HEK293 (cell line): ENCODE results near the gene SLC34A3.

Experiments used
- CTCF ChIA-PET: fragments of 350-600 bp; formaldehyde crosslinking; extraction: SDS; loops from one replicate; lab custom pipeline; 2021; ENCODE audit warnings: antibody characterized with exemption; lab: Yijun Ruan, JAX
- POLR2A ChIA-PET: fragments of 300-600 bp; formaldehyde crosslinking; extraction: SDS; loops from one replicate; lab custom pipeline; 2020; ENCODE audit warnings: antibody characterized with exemption, inconsistent platforms; lab: Yijun Ruan, JAX
- H3K27ac ChIP-seq: fragments of 200-500 bp; sonication (Bioruptor generic); 2 replicates; pipeline ENCODE4 v1.5.1; 2014; ENCODE audit warnings: low read depth, low read length, control low read depth, inconsistent platforms; ENCODE audit errors: extremely low read depth
- H3K36me3 ChIP-seq, 2 experiments: fragments of 200-500 bp in 1 of 2; sonication (Bioruptor generic) in 1 of 2; 1 replicate in 1 of 2; 2 replicates in 1 of 2; pipeline ENCODE4 v1.5.1; 2014 to 2017; ENCODE audit warnings: inconsistent platforms in 2 of 2, low read length in 2 of 2; ENCODE audit not compliant: control insufficient read depth in 2 of 2, insufficient read depth in 1 of 2
- H3K4me1 ChIP-seq: fragments of 200-500 bp; sonication (Bioruptor generic); 2 replicates; pipeline ENCODE4 v1.5.1; 2014; ENCODE audit warnings: mild to moderate bottlenecking, low read length, inconsistent platforms; ENCODE audit not compliant: control insufficient read depth, insufficient read depth
- H3K4me3 ChIP-seq: 2 replicates; pipeline ENCODE4 v1.5.1; 2011; ENCODE audit warnings: low read depth, mild to moderate bottlenecking, control low read depth, low read length, moderate library complexity
- H3K9me3 ChIP-seq: fragments of 200-500 bp; sonication (Bioruptor generic); 2 replicates; pipeline ENCODE4 v1.5.1; 2014; ENCODE audit warnings: low read depth, low read length, inconsistent platforms; ENCODE audit not compliant: control insufficient read depth, insufficient read depth
- GLIS1 ChIP-seq: fragments of 450-650 bp; formaldehyde crosslinking; IDR thresholded peaks from 2 replicates; pipeline ENCODE4 v1.5.1; 2016; ENCODE audit warnings: missing biosample characterization, missing genetic modification characterization
- MYNN ChIP-seq: fragments of 450-650 bp; formaldehyde crosslinking; IDR thresholded peaks from 2 replicates; pipeline ENCODE4 v1.5.1; 2016; ENCODE audit warnings: missing biosample characterization, missing genetic modification characterization, borderline replicate concordance
- SCRT2 ChIP-seq: fragments of 450-650 bp; formaldehyde crosslinking; IDR thresholded peaks from 2 replicates; pipeline ENCODE4 v1.5.1; 2016; ENCODE audit warnings: missing biosample characterization, missing genetic modification characterization
- ZBTB1 ChIP-seq: fragments of 450-650 bp; formaldehyde crosslinking; IDR thresholded peaks from 2 replicates; pipeline ENCODE4 v1.5.1; 2016; ENCODE audit warnings: missing biosample characterization, missing genetic modification characterization
- ZNF112 ChIP-seq: fragments of 450-650 bp; formaldehyde crosslinking; IDR thresholded peaks from 2 replicates; pipeline ENCODE4 v1.5.0; 2017; ENCODE audit warnings: missing biosample characterization, missing genetic modification characterization
- ZNF138 ChIP-seq: fragments of 450-650 bp; formaldehyde crosslinking; IDR thresholded peaks from 2 replicates; pipeline ENCODE4 v1.5.1; 2016; ENCODE audit warnings: missing biosample characterization, missing genetic modification characterization, borderline replicate concordance
- ZNF214 ChIP-seq: fragments of 450-650 bp; formaldehyde crosslinking; IDR thresholded peaks from 2 replicates; pipeline ENCODE4 v1.5.1; 2017; ENCODE audit warnings: missing biosample characterization, mild to moderate bottlenecking, missing genetic modification characterization, borderline replicate concordance
- ZNF302 ChIP-seq: fragments of 450-650 bp; formaldehyde crosslinking; IDR thresholded peaks from 2 replicates; pipeline ENCODE4 v1.5.1; 2016; ENCODE audit warnings: missing biosample characterization, missing genetic modification characterization, low read depth
- ZNF514 ChIP-seq: fragments of 450-650 bp; formaldehyde crosslinking; IDR thresholded peaks from 2 replicates; pipeline ENCODE4 v1.5.1; 2016; ENCODE audit warnings: missing biosample characterization, missing genetic modification characterization
- ZNF558 ChIP-seq: fragments of 450-650 bp; formaldehyde crosslinking; IDR thresholded peaks from 2 replicates; pipeline ENCODE4 v1.5.1; 2016; ENCODE audit warnings: missing biosample characterization, missing genetic modification characterization
- ZNF561 ChIP-seq: fragments of 450-650 bp; IDR thresholded peaks from 2 replicates; pipeline ENCODE4 v1.5.1; 2018; ENCODE audit warnings: missing biosample characterization, missing genetic modification characterization, borderline replicate concordance
- ZNF621 ChIP-seq: fragments of 450-650 bp; formaldehyde crosslinking; IDR thresholded peaks from 2 replicates; pipeline ENCODE4 v1.5.1; 2017; ENCODE audit warnings: missing biosample characterization, missing genetic modification characterization
- ZNF624 ChIP-seq: fragments of 450-650 bp; formaldehyde crosslinking; IDR thresholded peaks from 2 replicates; pipeline ENCODE4 v1.5.1; 2017; ENCODE audit warnings: missing biosample characterization, missing genetic modification characterization
- ZNF707 ChIP-seq: fragments of 450-650 bp; formaldehyde crosslinking; IDR thresholded peaks from 2 replicates; pipeline ENCODE4 v1.5.1; 2016; ENCODE audit warnings: missing biosample characterization, missing genetic modification characterization
- ZNF777 ChIP-seq: fragments of 450-650 bp; formaldehyde crosslinking; IDR thresholded peaks from 2 replicates; pipeline ENCODE4 v1.5.1; 2017; ENCODE audit warnings: missing biosample characterization, missing genetic modification characterization, borderline replicate concordance
- ZNF785 ChIP-seq: fragments of 450-650 bp; formaldehyde crosslinking; IDR thresholded peaks from 2 replicates; pipeline ENCODE4 v1.5.1; 2016; ENCODE audit warnings: missing biosample characterization, missing genetic modification characterization
- TF ChIP-seq, protein P1 (sequence below): fragments of 450-650 bp; formaldehyde crosslinking; IDR thresholded peaks from 2 replicates; pipeline ENCODE4 v1.5.1; 2016; ENCODE audit warnings: missing biosample characterization, missing genetic modification characterization
- TF ChIP-seq, protein P2 (sequence below): fragments of 450-650 bp; formaldehyde crosslinking; IDR thresholded peaks from 2 replicates; pipeline ENCODE4 v1.5.1; 2016; ENCODE audit warnings: missing biosample characterization, missing genetic modification characterization
- TF ChIP-seq, protein P3 (sequence below): fragments of 450-650 bp; formaldehyde crosslinking; IDR thresholded peaks from 2 replicates; pipeline ENCODE4 v1.5.1; 2016; ENCODE audit warnings: missing biosample characterization, missing genetic modification characterization
- TF ChIP-seq, protein P4 (sequence below): fragments of 450-650 bp; formaldehyde crosslinking; conservative IDR thresholded peaks from 2 replicates; pipeline ENCODE4 v1.5.1; 2016; ENCODE audit warnings: low read depth, missing biosample characterization, missing genetic modification characterization
- TF ChIP-seq, protein P5 (sequence below): fragments of 450-650 bp; formaldehyde crosslinking; IDR thresholded peaks from 2 replicates; pipeline ENCODE4 v1.5.1; 2016; ENCODE audit warnings: missing biosample characterization, missing genetic modification characterization, borderline replicate concordance

SLC34A3 gene

DNA sequence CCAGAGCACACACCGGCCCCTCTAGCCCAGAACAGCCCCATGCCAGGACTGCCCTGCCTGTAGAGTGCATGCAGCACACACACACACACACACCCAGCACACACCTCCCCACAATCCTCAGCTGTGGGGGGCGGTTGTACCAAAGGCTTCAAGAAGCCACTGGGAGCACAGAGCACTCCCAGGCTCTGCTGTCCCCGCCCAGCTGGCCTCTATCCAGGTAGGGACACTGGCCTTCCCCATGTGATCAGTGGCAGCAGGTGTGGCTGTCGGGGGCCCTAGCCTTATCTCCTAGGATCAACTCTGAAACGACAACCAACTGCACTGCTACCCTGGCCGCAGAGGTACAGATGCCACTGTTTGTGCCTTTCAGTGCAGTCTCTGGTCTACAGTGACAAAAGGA, 44.3 kb upstream of the SLC34A3 start:
- TF ChIP-seq ZNF112 (tag by site-specific recombination) (no peak), SCRT2 (tag by site-specific recombination) (no peak), MYNN (no peak), ZNF302 (tag by site-specific recombination) (no peak), GLIS1 (tag by site-specific recombination) (no peak), ZBTB1 (tag by site-specific recombination) (no peak), ZNF558 (tag by site-specific recombination) (no peak), ZNF785 (no peak), ZNF514 (tag by site-specific recombination) (no peak)
- TF ChIP-seq, protein P1, sequence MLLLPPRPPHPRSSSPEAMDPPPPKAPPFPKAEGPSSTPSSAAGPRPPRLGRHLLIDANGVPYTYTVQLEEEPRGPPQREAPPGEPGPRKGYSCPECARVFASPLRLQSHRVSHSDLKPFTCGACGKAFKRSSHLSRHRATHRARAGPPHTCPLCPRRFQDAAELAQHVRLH (tag by site-specific recombination), result no peak
- TF ChIP-seq, protein P2, sequence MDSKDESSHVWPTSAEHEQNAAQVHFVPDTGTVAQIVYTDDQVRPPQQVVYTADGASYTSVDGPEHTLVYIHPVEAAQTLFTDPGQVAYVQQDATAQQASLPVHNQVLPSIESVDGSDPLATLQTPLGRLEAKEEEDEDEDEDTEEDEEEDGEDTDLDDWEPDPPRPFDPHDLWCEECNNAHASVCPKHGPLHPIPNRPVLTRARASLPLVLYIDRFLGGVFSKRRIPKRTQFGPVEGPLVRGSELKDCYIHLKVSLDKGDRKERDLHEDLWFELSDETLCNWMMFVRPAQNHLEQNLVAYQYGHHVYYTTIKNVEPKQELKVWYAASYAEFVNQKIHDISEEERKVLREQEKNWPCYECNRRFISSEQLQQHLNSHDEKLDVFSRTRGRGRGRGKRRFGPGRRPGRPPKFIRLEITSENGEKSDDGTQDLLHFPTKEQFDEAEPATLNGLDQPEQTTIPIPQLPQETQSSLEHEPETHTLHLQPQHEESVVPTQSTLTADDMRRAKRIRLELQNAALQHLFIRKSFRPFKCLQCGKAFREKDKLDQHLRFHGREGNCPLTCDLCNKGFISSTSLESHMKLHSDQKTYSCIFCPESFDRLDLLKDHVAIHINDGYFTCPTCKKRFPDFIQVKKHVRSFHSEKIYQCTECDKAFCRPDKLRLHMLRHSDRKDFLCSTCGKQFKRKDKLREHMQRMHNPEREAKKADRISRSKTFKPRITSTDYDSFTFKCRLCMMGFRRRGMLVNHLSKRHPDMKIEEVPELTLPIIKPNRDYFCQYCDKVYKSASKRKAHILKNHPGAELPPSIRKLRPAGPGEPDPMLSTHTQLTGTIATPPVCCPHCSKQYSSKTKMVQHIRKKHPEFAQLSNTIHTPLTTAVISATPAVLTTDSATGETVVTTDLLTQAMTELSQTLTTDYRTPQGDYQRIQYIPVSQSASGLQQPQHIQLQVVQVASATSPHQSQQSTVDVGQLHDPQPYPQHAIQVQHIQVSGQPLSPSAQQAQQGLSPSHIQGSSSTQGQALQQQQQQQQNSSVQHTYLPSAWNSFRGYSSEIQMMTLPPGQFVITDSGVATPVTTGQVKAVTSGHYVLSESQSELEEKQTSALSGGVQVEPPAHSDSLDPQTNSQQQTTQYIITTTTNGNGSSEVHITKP (tag by site-specific recombination), result no peak
- TF ChIP-seq, protein P3, sequence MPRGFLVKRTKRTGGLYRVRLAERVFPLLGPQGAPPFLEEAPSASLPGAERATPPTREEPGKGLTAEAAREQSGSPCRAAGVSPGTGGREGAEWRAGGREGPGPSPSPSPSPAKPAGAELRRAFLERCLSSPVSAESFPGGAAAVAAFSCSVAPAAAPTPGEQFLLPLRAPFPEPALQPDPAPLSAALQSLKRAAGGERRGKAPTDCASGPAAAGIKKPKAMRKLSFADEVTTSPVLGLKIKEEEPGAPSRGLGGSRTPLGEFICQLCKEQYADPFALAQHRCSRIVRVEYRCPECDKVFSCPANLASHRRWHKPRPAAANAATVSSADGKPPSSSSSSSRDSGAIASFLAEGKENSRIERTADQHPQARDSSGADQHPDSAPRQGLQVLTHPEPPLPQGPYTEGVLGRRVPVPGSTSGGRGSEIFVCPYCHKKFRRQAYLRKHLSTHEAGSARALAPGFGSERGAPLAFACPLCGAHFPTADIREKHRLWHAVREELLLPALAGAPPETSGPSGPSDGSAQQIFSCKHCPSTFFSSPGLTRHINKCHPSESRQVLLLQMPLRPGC (tag by site-specific recombination), result no peak
- H3K27ac ChIP-seq, result no peak overlapping the region
- POLR2A ChIA-PET, result interaction anchor here (7.1 kb wide), 1 partner anchor 19 kb away, joined by 178 read pairs; the partner anchor contains the start of genes NDOR1, TMEM203 and TPRN
- H3K9me3 ChIP-seq, result no peaks in the 10 kb centered on the region
- peaks cover 0 to 74% of the 10 kb centered on the region in 2 experiments; a peak in 1 of 3 replicates for H3K36me3 ChIP-seq
- H3K4me3 ChIP-seq, result no peak overlapping the region
- CTCF ChIA-PET, result interaction anchor here (0.8 to 3.5 kb wide), 3 partner anchors 49 to 57 kb away, joined by 3 to 16 read pairs (median 3); no protein-coding TSS in a partner anchor
- peaks cover 11% of the 10 kb centered on the region for H3K4me1 ChIP-seq

DNA sequence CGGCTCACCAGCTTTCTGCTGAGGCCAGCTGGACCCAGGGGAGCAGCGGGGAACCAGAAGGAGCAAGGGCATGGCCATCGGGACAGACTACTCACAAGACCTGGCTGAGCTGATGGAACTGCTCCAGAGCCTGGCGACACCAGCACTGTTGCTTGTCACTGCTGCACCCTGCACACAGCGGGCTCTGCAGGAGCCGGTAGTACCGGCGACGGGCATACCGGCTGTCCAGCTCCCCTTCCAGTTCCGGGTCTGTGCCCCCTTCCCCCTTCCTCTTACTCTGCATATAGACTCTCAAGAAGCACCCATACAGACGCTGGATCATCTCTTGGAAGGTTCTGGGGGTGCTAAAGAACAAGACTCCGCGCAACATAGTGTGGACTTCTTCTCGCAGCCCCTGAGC, 43.3 kb upstream of the SLC34A3 start:
- ChIA-PET POLR2A (interaction anchor here (1.9 to 7.1 kb wide), 6 partner anchors 18 to 53 kb away, joined by 11 to 178 read pairs (median 34); partner anchors contain the start of genes LRRC26, NDOR1, RNF224 and TMEM203), CTCF (interaction anchor here (0.7 to 3.5 kb wide), 10 partner anchors 11 to 123 kb away, joined by 3 to 22 read pairs (median 4); partner anchors contain the start of gene RNF224)
- H3K4me1 ChIP-seq, result peaks cover 11% of the 10 kb centered on the region
- no peaks in the 10 kb centered on the region for H3K9me3 ChIP-seq
- H3K4me3 ChIP-seq, result peak overlapping the region; percentile 92
- H3K27ac ChIP-seq, result peak overlapping the region; percentile 92; the same call in 1 of the 2 replicates
- H3K36me3 ChIP-seq, result peaks cover 0 to 79% of the 10 kb centered on the region in 2 experiments; a peak in 1 of 3 replicates
- no peak for TF ChIP-seq ZNF138 (tag by site-specific recombination)
- no peak for TF ChIP-seq ZNF621
- no peak for TF ChIP-seq ZNF777
- TF ChIP-seq, protein P4, sequence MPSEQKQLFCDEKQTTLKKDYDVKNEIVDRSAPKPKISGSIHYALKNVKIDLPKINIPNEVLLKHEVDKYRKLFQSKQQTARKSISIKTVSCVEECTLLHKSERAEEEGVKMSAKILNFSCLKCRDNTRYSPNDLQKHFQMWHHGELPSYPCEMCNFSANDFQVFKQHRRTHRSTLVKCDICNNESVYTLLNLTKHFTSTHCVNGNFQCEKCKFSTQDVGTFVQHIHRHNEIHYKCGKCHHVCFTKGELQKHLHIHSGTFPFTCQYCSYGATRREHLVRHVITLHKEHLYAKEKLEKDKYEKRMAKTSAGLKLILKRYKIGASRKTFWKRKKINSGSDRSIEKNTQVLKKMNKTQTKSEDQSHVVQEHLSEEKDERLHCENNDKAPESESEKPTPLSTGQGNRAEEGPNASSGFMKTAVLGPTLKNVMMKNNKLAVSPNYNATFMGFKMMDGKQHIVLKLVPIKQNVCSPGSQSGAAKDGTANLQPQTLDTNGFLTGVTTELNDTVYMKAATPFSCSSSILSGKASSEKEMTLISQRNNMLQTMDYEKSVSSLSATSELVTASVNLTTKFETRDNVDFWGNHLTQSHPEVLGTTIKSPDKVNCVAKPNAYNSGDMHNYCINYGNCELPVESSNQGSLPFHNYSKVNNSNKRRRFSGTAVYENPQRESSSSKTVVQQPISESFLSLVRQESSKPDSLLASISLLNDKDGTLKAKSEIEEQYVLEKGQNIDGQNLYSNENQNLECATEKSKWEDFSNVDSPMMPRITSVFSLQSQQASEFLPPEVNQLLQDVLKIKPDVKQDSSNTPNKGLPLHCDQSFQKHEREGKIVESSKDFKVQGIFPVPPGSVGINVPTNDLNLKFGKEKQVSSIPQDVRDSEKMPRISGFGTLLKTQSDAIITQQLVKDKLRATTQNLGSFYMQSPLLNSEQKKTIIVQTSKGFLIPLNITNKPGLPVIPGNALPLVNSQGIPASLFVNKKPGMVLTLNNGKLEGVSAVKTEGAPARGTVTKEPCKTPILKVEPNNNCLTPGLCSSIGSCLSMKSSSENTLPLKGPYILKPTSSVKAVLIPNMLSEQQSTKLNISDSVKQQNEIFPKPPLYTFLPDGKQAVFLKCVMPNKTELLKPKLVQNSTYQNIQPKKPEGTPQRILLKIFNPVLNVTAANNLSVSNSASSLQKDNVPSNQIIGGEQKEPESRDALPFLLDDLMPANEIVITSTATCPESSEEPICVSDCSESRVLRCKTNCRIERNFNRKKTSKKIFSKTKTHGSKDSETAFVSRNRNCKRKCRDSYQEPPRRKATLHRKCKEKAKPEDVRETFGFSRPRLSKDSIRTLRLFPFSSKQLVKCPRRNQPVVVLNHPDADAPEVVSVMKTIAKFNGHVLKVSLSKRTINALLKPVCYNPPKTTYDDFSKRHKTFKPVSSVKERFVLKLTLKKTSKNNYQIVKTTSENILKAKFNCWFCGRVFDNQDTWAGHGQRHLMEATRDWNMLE, result no peak
- no peak for TF ChIP-seq ZNF214 (tag by site-specific recombination)
- no peak for TF ChIP-seq ZNF561 (tag by site-specific recombination)
- TF ChIP-seq, protein P5, sequence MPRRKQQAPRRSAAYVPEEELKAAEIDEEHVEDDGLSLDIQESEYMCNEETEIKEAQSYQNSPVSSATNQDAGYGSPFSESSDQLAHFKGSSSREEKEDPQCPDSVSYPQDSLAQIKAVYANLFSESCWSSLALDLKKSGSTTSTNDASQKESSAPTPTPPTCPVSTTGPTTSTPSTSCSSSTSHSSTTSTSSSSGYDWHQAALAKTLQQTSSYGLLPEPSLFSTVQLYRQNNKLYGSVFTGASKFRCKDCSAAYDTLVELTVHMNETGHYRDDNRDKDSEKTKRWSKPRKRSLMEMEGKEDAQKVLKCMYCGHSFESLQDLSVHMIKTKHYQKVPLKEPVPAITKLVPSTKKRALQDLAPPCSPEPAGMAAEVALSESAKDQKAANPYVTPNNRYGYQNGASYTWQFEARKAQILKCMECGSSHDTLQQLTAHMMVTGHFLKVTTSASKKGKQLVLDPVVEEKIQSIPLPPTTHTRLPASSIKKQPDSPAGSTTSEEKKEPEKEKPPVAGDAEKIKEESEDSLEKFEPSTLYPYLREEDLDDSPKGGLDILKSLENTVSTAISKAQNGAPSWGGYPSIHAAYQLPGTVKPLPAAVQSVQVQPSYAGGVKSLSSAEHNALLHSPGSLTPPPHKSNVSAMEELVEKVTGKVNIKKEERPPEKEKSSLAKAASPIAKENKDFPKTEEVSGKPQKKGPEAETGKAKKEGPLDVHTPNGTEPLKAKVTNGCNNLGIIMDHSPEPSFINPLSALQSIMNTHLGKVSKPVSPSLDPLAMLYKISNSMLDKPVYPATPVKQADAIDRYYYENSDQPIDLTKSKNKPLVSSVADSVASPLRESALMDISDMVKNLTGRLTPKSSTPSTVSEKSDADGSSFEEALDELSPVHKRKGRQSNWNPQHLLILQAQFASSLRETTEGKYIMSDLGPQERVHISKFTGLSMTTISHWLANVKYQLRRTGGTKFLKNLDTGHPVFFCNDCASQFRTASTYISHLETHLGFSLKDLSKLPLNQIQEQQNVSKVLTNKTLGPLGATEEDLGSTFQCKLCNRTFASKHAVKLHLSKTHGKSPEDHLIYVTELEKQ, result no peak
- no peak for TF ChIP-seq ZNF624 (tag by site-specific recombination)
- no peak for TF ChIP-seq ZNF707 (tag by site-specific recombination)
